ACC112 (cell line): ENCODE data around the gene EI24.

Experiments
- H2AFZ ChIP-seq: fragments of 200-600 bp; sonication (generic); one replicate; pipeline ENCODE4 v1.6.0; 2017; ENCODE audit warnings: antibody characterized with exemption, low read length; ENCODE audit not compliant: unreplicated experiment
- H3K27ac ChIP-seq: fragments of 200-600 bp; sonication (generic); 2 replicates; pipeline ENCODE4 v1.5.1; 2014; ENCODE audit warnings: low read depth, mild to moderate bottlenecking, antibody characterized with exemption, low read length, moderate library complexity
- H3K27me3 ChIP-seq: fragments of 200-600 bp; sonication (generic); 2 replicates; pipeline ENCODE4 v1.6.1; 2014; ENCODE audit warnings: mild to moderate bottlenecking, antibody characterized with exemption, low read length, moderate library complexity, mixed read lengths; ENCODE audit not compliant: insufficient read depth
- H3K36me3 ChIP-seq: fragments of 200-600 bp; sonication (generic); 2 replicates; pipeline ENCODE4 v1.6.1; 2016; ENCODE audit warnings: mild to moderate bottlenecking, antibody characterized with exemption, low read length, moderate library complexity, mixed read lengths; ENCODE audit not compliant: insufficient read depth
- H3K4me1 ChIP-seq: fragments of 200-600 bp; sonication (generic); one replicate; pipeline ENCODE4 v1.6.1; 2016; ENCODE audit warnings: low read length, mixed read lengths; ENCODE audit not compliant: insufficient read depth, unreplicated experiment, control insufficient read depth
- H3K4me3 ChIP-seq: fragments of 200-600 bp; sonication (generic); 2 replicates; pipeline ENCODE4 v1.5.1; 2014; ENCODE audit warnings: mild to moderate bottlenecking, low read depth, low read length
- H3K79me2 ChIP-seq: fragments of 200-600 bp; sonication (generic); one replicate; pipeline ENCODE4 v1.6.0; 2016; ENCODE audit warnings: low read length; ENCODE audit not compliant: control insufficient read depth, unreplicated experiment, insufficient read depth

Gene EI24

GRCh38 chr11:125594958-125595357 lies 25.7 kb downstream of the EI24 start:
- H3K79me2 ChIP-seq: peaks cover 61% of the 10 kb centered on the region
- H3K4me1 ChIP-seq: peaks cover 13% of the 10 kb centered on the region
- no peaks in the 10 kb centered on the region for H3K27me3 ChIP-seq
- H3K4me3 ChIP-seq: peak overlapping the region; percentile 41; the same call in 1 of the 2 replicates
- H3K27ac ChIP-seq: no peak overlapping the region
- H2AFZ ChIP-seq: no peak overlapping the region
- peaks cover 21% of the 10 kb centered on the region; the same call in 1 of the 2 replicates for H3K36me3 ChIP-seq

- peaks cover 45% of the 10 kb centered on the region for H3K79me2 ChIP-seq
- H3K36me3 ChIP-seq: peaks cover 62% of the 10 kb centered on the region
- H3K27ac ChIP-seq: no peak overlapping the region
- H3K4me3 ChIP-seq: no peak overlapping the region
- no peaks in the 10 kb centered on the region for H3K27me3 ChIP-seq
- H3K4me1 ChIP-seq: peaks cover 10% of the 10 kb centered on the region
- H2AFZ ChIP-seq: no peak overlapping the region
Measured at GRCh38 chr11:125600663-125601062, 31.4 kb downstream of the EI24 start.

GRCh38 chr11:125603207-125603606 lies 33.9 kb downstream of the EI24 start:
- H3K36me3 ChIP-seq: peaks cover 59% of the 10 kb centered on the region
- H2AFZ ChIP-seq: no peak overlapping the region
- H3K4me3 ChIP-seq: no peak overlapping the region
- peak overlapping the region; percentile 57 for H3K27ac ChIP-seq
- peaks cover 25% of the 10 kb centered on the region for H3K79me2 ChIP-seq
- peaks cover 10% of the 10 kb centered on the region for H3K4me1 ChIP-seq
- H3K27me3 ChIP-seq: no peaks in the 10 kb centered on the region

- Histone ChIP-seq H3K79me2 (peaks cover 23% of the 10 kb centered on the region), H3K4me3 (no peak overlapping the region), H2AFZ (no peak overlapping the region), H3K36me3 (peaks cover 60% of the 10 kb centered on the region), H3K27ac (no peak overlapping the region), H3K27me3 (no peaks in the 10 kb centered on the region), H3K4me1 (peaks cover 10% of the 10 kb centered on the region)
Measured at GRCh38 chr11:125605417-125605816, 36.1 kb downstream of the EI24 start.

GRCh38 chr11:125609545-125609944 lies 40.3 kb downstream of the EI24 start:
- H3K36me3 ChIP-seq: peaks cover 62% of the 10 kb centered on the region
- peaks cover 6% of the 10 kb centered on the region for H3K79me2 ChIP-seq
- H2AFZ ChIP-seq: no peak overlapping the region
- no peaks in the 10 kb centered on the region for H3K27me3 ChIP-seq
- no peak overlapping the region for H3K4me3 ChIP-seq
- H3K4me1 ChIP-seq: no peaks in the 10 kb centered on the region
- no peak overlapping the region for H3K27ac ChIP-seq

- H3K27ac ChIP-seq: no peak overlapping the region
- H3K36me3 ChIP-seq: peaks cover 31% of the 10 kb centered on the region
- H3K4me3 ChIP-seq: no peak overlapping the region
- H3K27me3 ChIP-seq: no peaks in the 10 kb centered on the region
- no peak overlapping the region for H2AFZ ChIP-seq
- peaks cover 15% of the 10 kb centered on the region for H3K4me1 ChIP-seq
- no peaks in the 10 kb centered on the region for H3K79me2 ChIP-seq
Measured at GRCh38 chr11:125618383-125618782, 49.1 kb downstream of the EI24 start.

- Histone ChIP-seq H3K79me2 (peaks cover 6% of the 10 kb centered on the region), H2AFZ (no peak overlapping the region), H3K4me1 (peaks cover 22% of the 10 kb centered on the region), H3K4me3 (no peak overlapping the region), H3K27ac (peak overlapping the region; percentile 18; the same call in 1 of the 2 replicates), H3K27me3 (no peaks in the 10 kb centered on the region), H3K36me3 (peaks cover 10% of the 10 kb centered on the region; the same call in 1 of the 2 replicates)
Measured at GRCh38 chr11:125621995-125622394, 52.7 kb downstream of the EI24 start.

- no peaks in the 10 kb centered on the region for H3K27me3 ChIP-seq
- peaks cover 28% of the 10 kb centered on the region for H3K4me1 ChIP-seq
- no peak overlapping the region for H3K27ac ChIP-seq
- no peak overlapping the region for H3K4me3 ChIP-seq
- H3K36me3 ChIP-seq: peaks cover 7% of the 10 kb centered on the region; the same call in 1 of the 2 replicates
- H3K79me2 ChIP-seq: peaks cover 16% of the 10 kb centered on the region
- H2AFZ ChIP-seq: no peak overlapping the region
Measured at GRCh38 chr11:125623064-125623463, 53.8 kb downstream of the EI24 start.

GRCh38 chr11:125624756-125625213 lies 55.5 kb downstream of the EI24 start, which contains the start of gene CHEK1:
Gene CHEK1 (plus strand): TSS chr11:125625163. CDS start chr11:125626769, 1,606 bp downstream.
- H3K36me3 ChIP-seq: peaks cover 7% of the 10 kb centered on the region
- H2AFZ ChIP-seq: peak within 1 kb of the TSS; percentile 77
- peaks cover 29% of the 10 kb centered on the region for H3K4me1 ChIP-seq
- H3K79me2 ChIP-seq: peaks cover 21% of the 10 kb centered on the region
- H3K4me3 ChIP-seq: peak within 1 kb of the TSS; percentile 89
- peak within 1 kb of the TSS; percentile 94 for H3K27ac ChIP-seq
- H3K27me3 ChIP-seq: no peaks in the 10 kb centered on the region

GRCh38 chr11:125625225-125625629 lies 56.0 kb downstream of the EI24 start:
- H3K36me3 ChIP-seq: peaks cover 9% of the 10 kb centered on the region
- peaks cover 29% of the 10 kb centered on the region for H3K4me1 ChIP-seq
- H3K27ac ChIP-seq: peak overlapping the region; percentile 94
- H3K27me3 ChIP-seq: no peaks in the 10 kb centered on the region
- peak overlapping the region; percentile 77 for H2AFZ ChIP-seq
- peak overlapping the region; percentile 89 for H3K4me3 ChIP-seq
- peaks cover 21% of the 10 kb centered on the region for H3K79me2 ChIP-seq

- Histone ChIP-seq H3K4me1 (peaks cover 29% of the 10 kb centered on the region), H2AFZ (peak overlapping the region; percentile 77), H3K4me3 (peak overlapping the region; percentile 89), H3K36me3 (peaks cover 10% of the 10 kb centered on the region), H3K79me2 (peaks cover 21% of the 10 kb centered on the region), H3K27ac (peak overlapping the region; percentile 94), H3K27me3 (no peaks in the 10 kb centered on the region)
Measured at GRCh38 chr11:125625630-125626287, 56.5 kb downstream of the EI24 start.
